Uterus (tissue), 2 donors: ENCODE data around the gene PFKFB1.

ENCODE experiments used
- CTCF ChIP-seq, 4 experiments: fragments of 200-600 bp in 2 of 4; fragments of 450-650 bp in 2 of 4; sonication (generic) in 2 of 4; IDR thresholded peaks; one replicate each; pipeline ENCODE4 v1.5.1; 2016 to 2019; ENCODE audit warnings: antibody characterized with exemption in 4 of 4, mild to moderate bottlenecking in 2 of 4, moderate library complexity in 1 of 4
- POLR2A ChIP-seq, 2 donors: fragments of 450-650 bp; IDR thresholded peaks; one replicate each; pipeline ENCODE4 v1.6.1; 2016; ENCODE audit warnings: antibody characterized with exemption in 2 of 2, mild to moderate bottlenecking in 1 of 2, moderate library complexity in 1 of 2

GRCh38 chrX:55026143-55026542 is 32.2 kb upstream of the PFKFB1 start:
- TF ChIP-seq CTCF (IDR thresholded peaks at IDR 0.05) (no peak), POLR2A (IDR thresholded peaks at IDR 0.05) (no peak)
